HG02973 (cell line): Measurements from ENCODE around the gene CAMTA1.

Source experiments
- ATAC-seq: cut with Tn5 transposase; IDR thresholded peaks from one replicate; pipeline ENCODE4 v1.9.1; 2021; ENCODE audit warnings: moderate library complexity; ENCODE audit not compliant: unreplicated experiment

The CAMTA1 gene

DNA sequence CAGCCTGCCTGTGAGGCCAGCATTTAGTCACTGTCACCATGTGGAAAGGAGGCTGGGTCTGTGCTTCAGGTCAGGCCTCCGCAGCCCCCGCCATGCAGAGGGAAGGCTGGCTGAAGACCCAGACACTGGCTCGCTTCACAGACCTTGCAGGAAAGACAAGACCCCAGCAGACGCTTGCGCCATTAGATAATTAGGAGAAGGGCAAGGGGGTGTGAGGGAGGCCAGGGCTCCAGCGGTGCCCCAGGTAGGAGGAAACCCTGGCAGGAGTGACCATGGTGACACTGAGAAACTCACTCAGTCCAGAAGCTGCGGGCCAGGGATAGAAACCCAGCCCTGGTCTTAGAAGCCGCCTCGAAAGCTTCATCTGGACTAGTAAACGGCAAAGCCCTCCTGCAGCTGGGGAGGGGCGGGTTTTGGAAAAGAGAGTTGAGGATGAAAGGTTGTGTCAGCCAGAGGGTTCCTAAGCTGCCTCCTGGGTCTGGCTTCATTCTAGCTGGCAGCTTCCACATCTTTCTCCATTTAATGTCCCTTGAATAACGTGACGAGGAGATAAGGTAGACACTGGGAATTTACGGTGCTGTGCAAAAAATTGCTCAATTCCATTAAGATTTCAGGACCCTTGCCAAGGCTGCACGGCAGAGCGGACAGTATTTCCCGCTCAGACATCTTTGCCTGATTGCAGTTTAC is 691.8 kb downstream of the CAMTA1 start:
- no peak for ATAC-seq

DNA sequence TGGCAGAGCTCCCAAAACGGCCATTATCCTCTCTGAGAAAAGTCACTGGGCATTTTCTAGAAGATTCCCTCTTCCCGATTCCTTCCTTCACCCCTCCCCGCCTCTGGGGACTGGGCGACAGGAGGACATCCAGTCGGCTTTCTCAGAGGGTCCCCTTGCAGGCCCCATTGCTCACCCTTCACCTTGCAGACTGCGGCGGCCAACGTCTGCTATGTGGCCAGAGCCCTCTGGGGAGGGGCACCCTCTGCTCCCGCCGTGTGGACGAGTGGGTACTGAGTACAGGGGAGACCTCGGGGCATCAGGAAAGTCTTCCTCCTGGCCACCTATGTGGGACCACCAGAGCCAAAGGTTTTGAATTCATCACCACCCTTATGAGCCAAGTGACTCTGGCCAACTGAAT is 692.3 kb downstream of the CAMTA1 start:
- no peak for ATAC-seq

DNA sequence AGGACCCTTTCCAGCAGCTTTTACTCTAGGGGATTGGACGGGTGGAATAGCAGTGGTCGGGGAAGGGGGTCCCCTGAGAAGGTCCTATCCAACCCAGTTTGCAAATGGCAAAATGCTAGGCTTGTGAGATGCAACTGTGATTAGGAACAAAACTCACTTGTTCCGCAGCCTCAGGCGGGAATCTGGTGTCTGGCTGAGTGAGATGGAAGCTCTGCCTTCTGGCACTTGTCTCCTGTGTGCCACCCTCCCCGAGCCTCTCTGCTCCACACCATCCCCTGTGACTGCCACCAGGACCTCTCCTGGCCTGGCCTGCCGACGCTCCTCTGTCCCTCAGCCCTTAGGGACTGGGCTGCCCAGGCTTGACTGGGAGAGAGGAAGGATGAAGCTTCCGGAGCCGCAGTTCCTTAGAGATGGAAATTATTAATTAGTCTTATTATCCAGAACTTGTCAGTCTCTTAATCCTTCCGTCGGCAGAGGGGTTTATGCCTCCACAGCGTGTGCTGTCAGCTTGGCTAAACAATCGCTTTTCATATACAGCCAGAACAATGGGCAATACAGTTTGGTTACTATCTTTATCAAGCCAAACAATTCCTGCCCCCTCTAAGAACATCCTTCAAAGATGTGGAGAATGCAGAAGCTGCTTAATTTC is 693.0 kb downstream of the CAMTA1 start:
- no peak for ATAC-seq

DNA sequence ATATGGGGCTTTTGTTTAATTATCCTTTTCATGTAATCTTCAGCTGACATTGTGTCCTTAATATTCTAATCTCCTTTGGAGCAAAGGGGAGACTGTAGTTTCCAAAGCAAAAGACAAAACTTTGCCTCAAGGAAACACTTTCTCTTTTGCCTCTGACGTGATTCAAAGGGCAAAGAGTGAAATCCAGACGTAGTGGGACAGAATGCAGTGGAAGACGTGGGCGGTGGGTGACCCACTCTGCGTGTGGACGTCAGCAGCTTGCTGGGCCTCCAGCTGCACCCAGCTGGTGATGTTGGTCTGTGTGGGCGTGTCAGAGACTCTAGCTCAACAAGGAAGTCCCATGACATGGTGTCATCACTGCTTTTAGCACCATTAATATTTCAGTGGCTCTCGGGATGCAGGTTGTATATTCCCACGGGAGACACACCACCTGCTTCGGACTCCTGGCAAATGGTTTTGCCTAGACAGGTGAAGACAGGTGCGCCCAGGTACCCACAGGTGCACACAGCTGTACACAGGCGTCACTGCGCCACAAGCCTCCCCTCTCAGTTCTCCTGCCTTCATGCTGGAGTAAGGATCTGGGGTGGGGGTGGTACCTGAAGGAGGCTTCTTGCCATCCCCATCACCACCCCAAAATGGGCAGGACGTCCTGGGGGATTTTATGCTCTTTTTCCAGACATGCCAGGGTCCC is 693.7 kb downstream of the CAMTA1 start:
- ATAC-seq: no peak

DNA sequence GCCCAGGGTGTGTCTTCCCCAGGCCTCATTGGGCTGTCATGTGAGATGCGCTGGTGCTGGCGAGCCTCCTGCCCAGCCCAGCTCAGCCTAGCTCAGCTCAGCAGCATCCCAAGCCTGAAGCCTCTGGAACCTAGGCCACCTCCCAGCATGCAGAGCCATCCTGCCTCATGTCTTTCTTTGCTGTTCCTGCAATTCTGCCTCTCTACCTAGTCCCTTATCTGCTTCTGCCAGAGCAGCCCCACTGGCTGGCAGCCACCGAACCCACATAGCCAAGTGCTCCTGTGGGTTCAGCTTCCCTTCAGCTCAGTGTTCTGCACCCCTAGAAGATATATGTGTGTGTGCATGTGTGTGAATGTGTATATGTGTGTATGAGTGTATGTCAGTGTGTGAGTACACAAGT is 694.3 kb downstream of the CAMTA1 start:
- no peak for ATAC-seq

DNA sequence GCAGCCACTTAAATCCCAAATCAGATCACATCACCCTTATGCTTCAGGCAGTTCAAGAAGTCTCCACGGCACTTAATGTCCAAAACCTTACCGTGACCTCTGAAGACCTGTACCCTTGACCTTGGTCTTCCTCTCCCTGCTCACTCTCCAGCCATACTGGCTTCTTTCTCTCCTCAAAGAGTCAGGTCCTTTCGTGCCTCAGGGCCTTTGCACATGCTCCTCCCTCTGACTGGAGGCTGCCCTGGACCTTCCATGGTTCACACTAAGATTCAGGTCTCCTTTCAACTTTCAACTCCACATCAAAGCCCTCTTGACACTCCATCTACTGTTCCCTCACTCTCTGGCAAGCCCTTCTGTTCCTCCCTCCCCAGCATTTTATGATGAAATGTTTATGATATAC is 695.9 kb downstream of the CAMTA1 start:
- no peak for ATAC-seq

DNA sequence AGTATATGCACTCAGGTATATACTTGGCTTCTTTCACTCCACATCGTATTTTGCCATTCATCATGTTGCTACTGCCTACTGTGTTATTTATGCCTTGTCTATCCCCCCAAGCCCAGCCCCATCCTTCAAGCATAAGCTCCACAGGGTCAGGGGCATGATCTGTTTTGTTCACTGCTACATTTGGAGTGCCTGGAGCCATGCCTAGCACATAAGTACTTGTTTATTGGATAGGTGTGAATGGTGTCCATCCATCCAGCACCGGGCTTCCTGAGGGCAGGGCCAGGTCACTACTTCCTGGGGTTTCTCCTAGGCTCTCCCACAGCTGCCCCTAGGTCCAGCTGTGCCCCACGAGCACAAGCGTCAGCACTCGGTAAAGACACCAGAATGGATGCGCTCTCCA is 696.8 kb downstream of the CAMTA1 start:
- ATAC-seq: no peak

DNA sequence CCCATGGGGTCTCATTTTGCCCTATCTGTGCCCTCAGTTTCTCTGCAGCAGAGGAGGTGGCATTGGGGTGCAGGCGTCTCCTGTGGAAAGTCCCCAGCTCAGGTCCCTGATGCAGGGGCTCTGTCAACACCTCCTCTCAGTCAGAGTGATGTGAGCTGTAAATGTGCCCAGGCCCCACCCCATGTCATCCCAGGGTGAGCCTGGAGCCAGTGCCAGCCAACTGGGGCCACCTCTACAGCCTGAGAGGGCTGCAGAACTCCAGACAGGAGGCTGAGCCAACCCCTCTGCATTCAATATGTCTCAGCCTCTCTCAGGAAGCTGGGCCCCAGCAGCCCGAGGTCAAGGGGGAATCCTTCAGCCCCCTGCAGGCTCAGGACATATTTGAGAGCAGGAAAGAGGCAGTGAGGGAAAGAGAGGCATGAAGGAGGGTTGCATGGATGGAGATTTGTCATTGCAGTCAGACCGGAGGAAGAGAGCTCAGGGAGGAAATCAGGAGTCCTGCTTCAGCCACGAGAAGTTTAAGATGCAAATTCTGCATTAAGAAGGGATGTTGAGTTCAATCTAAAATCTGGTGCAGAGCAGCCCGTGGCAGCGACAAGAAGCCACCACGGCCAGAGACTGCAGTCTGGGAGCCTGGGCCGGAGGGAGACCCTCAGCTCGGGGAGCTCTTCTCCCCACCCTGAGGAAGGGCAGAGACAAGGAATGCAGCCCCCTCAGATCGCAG is 697.7 kb downstream of the CAMTA1 start:
- no peak for ATAC-seq

DNA sequence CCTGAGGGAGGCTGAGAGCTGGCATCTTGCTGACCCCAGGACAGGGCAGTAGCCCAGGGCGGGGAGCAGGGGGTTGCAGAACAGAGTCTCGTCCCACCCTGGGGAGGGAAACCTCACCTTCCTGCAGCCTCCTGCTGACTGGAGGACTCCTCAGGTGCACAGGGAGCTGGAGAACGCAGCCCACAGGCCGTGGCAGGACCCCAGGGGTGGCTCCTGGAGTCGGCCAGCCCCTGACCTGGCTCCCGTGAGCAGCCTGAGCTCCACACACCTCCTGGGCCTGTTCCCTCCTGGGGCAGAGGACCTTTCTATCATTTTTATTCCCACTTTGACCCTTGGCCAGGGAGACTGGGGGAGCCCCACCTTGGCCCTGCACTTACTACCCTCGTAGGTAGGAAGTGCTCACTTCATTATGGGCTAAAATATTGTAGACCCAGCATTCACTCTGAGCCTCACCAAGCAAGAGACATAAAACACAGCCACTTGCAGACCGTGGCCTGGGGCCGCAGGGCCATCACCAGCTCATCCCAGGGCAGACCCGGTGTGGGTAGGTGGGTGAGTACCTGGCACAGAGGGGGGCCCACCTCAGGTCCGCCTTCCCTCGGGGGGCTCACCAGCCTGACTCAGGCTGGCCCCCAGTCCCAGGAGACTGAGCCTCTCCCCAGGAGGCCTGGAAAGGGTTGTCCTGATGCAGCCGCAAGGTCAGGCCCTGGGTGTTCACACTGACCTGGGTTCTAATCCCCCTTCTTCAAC is 698.6 kb downstream of the CAMTA1 start:
- no peak for ATAC-seq

DNA sequence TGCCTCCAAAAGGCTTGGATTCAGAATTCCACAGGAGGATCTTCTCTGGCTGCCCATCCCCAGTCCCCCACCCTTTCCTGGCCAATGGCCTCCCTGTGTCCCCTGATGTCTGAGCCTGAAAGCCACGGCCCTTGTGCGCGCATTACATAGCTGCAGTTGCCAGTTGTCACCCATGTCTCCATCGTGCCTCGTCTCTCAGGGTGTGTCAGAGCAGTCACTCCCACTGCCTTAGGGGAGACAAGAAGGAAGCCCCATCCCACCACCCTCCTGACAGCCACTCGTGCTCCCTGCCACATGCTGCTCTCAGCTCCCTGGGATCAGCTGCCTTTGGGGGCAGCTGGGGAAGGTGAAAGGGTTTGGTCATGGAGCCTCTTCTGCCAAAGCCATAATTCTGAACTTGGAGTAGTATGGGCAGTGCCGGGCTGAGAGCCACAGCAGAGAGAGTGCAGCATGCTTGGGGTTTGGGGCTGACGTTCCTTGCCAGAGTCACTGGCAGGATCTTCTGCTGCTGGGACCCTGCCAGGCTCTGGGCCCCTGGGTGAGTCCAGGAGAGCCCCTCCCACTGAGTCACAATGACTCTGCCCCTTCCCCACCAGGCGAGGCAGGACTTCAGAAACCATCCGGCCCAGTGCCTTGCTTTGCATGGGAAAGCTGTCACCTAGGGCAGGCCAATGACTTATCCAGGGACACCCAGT is 700.0 kb downstream of the CAMTA1 start:
- no peak for ATAC-seq

DNA sequence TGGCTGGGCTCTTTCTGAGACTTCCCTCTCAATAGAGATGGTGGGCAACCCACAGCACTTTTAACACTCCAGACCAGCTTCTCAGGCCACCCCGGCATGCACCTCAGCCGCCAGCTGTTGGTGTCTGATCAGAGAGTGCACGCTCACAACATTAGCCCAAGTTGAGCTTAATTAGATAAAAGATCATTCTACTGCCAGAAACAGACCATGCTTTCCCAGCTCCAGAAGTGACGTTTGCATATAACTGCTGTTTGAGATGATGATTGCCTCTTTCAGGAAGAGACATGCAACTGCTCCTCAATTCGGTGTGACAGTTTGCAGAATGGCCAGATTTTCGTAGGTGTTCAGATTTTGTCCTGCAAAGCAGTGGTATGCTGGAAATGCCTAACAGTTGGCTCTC is 700.6 kb downstream of the CAMTA1 start:
- no peak for ATAC-seq

DNA sequence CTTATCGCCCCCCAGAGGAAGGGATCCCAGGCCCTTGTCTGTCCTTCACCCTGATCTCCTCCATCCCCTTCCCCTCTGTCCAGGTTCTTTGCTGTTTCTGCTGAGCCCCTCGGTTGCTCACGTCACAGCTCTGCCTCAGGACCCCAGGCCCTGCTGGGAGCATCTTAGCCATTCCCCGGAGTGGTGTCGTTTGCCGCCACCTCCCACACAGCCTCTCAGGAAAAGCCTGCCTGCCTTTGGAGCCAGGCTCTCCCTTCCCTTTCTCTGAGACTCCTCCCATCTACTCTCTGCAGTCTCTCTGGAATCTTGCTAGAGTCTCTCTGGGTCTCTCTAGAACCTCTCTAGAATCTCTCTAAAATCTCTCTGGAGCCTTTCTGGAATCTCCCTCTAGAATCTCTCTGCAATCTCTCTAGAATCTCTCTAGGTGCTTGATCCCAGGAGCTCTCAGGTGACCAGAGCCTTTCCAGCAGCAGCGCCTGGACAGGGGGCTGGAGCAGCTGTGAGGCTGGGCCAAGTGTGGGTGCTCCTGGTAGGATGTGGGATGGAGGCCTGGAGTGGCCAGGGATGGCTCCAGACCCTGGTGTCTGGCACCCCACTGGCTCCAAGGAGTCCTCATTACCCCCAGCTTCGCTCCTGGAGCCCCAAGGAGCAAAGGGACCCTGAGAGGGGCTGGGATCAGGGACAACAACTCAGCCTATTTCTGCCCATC is 702.7 kb downstream of the CAMTA1 start:
- no peak for ATAC-seq

DNA sequence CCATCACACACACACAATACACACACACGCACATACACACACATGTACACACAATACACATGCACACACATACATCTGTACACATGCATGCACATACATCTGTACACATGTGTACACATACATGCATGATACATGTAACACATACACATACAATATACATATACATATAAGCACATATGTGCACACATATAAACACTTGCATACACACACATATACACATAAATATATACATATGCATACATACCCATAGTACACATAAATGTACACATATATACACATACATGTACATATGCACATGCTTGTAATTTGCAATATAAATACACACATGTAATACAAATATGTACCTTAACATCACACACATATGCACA is 703.2 kb downstream of the CAMTA1 start:
- ATAC-seq: no peak

DNA sequence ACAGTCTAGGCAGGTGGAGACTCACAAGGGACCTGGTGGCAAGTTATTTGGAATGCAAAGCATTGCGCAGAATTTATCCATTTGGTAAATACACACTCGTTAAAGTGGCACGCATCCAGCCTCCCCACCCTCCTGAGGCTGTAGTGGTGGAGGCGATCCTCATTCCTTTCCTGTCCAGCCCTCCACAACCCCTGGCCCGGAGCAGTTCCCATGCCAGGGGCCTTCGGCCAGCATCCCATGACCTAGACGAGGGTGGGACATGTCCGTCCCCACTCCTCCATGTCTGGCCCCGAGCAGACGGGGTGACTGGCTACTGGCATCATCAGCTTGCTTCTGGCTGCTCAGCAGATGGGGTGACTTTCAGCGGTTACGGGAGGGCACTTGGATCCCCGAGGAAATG is 704.3 kb downstream of the CAMTA1 start:
- ATAC-seq: no peak

DNA sequence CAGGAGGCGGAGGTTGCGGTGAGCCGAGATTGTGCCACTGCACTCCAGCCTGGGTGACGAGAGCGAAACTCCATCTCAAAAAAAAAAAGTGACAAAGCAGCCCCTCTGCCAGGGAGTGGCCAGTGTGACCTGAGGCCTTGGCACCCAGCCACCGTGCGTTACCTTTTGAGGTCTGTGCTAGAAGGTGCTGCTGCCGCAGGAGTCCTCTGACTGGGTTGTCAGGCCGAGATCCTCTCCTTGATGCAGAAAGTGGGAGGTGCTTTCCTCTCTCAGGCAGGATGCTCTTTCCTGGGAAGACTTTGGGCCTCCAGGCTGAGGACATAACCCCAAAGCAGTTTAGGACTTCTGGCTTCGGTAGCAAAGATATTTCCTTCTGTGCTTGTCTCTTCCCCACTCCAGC is 705.3 kb downstream of the CAMTA1 start:
- ATAC-seq: no peak

DNA sequence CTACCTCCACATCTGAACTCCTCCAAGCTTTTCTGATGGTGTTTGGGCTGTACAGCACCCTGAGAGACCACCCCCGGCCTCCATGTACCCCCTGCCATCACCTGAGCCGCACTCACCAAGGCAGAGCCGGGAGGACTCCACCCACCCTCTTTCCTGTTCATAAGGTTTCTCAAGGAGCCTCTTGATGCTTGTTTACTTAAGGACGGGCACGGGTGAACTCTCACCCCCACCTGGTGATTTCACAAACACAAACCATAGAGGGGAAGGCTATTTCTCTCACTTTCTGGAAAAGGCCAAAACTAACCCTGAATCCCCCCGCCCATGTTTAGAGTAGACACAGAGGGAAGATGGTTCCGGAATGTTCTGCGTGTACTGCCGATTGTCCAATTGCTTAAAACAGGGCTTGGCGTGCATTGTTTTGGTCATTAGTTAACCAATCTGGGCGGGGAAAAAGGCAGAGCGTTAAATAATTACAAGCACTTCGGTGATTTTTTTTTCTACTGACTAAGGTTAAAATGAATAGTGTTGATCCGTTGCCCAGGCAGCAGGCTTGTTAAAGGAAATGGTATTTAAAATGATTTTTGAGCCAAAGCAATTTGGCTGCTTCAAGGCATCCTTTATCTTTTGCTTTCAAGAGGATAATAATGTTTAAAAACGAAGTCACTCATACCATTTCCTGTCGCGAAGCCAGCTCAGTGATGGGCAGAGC is 706.0 kb downstream of the CAMTA1 start:
- ATAC-seq: no peak

DNA sequence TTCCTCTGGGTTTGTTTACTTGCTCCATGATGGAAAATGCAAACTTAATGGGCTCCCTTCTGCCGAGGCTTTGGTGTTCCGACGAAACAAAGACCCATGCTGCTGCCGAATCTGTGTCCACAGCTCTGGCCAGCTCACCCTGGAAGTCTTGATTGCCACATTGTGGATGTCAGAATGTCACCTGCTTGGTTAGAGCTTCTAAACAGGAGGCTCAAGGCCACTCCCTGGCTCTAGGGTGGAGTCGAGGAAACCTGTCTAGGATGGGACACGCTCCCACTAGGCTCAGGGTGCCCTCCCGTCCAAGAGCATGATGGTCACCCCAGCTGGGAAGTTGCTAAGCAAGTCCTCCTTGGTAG is 706.5 kb downstream of the CAMTA1 start:
- no peak for ATAC-seq

DNA sequence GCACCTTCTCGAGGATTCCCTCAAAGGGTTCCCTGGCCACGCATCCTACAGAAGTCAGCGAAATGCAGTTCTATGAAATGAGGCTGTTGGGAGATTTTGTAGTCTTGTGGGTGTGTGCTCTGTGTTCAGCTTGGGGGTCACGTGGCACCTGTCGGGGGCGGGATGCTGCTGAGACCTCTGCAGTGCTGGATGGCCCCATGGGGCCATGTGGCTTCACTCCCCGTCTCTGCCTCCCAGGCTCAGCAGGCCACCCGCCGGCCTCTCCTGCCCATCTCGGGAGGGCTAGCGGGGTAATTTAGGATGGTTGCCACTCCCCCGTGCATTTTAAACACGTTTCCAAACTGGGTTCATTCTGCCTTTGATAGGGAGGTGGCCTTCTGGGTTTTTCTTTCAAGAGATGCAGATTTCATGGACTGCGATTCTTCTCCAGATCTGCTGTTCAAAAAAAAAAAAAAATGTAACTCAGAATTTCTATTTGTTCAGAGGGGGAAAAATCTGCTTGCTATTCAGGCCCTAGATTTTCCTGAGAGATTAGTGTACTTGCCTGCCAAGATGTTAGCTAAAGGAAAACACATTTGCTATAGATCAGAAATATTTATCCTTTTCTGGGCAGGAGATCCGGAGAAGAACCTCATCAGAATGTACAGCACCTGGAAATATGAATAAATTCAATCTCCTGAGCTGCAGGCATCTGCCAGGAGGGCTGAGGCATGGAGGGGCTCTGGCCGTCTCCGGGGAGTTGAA is 708.6 kb downstream of the CAMTA1 start:
- ATAC-seq: no peak

DNA sequence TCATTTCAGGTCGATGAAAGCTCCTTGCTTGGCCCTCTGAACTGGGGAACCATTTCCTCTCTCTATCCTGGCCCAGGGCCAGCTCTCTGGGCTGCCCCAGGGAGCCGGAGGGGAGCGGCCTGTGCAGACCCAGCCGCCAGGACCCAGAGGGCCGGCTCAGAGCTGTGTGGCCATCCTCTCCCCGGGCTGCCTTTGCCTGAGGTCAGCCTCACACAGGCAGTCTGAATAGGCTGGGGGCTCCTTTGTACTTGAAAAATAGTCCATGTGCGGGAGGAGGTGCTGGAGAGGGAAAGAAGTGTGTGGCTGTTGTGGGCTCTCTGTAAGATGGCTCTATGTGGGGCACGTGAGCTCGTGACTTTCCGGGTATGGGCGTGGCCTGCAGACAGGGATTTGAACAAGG is 710.7 kb downstream of the CAMTA1 start:
- ATAC-seq: no peak
